Heart right ventricle (tissue), 16 donors: Measurements from ENCODE around the gene FAM131B. TPM values are rescaled to one million over a fixed set of nuclear protein-coding genes. Genes with fewer than 3 reads are reported as not detected.

Experiments
- ATAC-seq, 8 donors: fragments of 200-7000 bp; cut with Tn5 transposase; one replicate each; pipeline ENCODE4 v1.9.1; 2020; ENCODE audit warnings: mild to moderate bottlenecking in 8 of 8, moderate library complexity in 8 of 8, moderate number of reproducible peaks in 1 of 8
- DNase-seq, 2 donors: peaks; one replicate each; pipeline ENCODE4 v3.0.0-alpha.2; 2020
- H3K27ac ChIP-seq, 10 donors: fragments of 200-600 bp; sonication (generic) in 2 of 10; one replicate each; pipeline versions ENCODE4 v1.5.0 to v1.8.0; 2020 to 2022; ENCODE audit warnings: mild to moderate bottlenecking in 3 of 10
- H3K27me3 ChIP-seq, 7 donors: fragments of 200-600 bp; one replicate each; pipeline ENCODE4 v1.8.0; 2021 to 2022; ENCODE audit warnings: mild to moderate bottlenecking in 2 of 7
- H3K36me3 ChIP-seq, 9 donors: fragments of 200-600 bp; sonication (generic) in 1 of 9; one replicate each; pipeline versions ENCODE4 v1.5.0 to v1.8.0; 2020 to 2022; ENCODE audit warnings: mild to moderate bottlenecking in 2 of 9
- H3K4me1 ChIP-seq, 9 donors: fragments of 200-600 bp; sonication (generic) in 1 of 9; one replicate each; pipeline versions ENCODE4 v1.5.0 to v1.8.0; 2020 to 2022; ENCODE audit warnings: mild to moderate bottlenecking in 4 of 9
- H3K4me3 ChIP-seq, 10 donors: fragments of 200-600 bp; sonication (generic) in 2 of 10; one replicate each; pipeline versions ENCODE4 v1.5.0 to v1.8.0; 2020 to 2022; ENCODE audit warnings: mild to moderate bottlenecking in 7 of 10, moderate library complexity in 2 of 10
- H3K9me3 ChIP-seq, 11 donors: fragments of 200-600 bp in 10 of 11; sonication (generic) in 2 of 11; one replicate each; pipeline versions ENCODE4 v1.5.0 to v1.8.0; 2013 to 2022; ENCODE audit warnings: mild to moderate bottlenecking in 2 of 11, control low read depth in 1 of 11, moderate library complexity in 1 of 11
- WGBS, 2 donors: extraction: QIAGEN DNeasy Blood & Tissue Kit; methylation state at CpG; one replicate each; pipeline ENCODE4 v1.1.7; 2013; ENCODE audit warnings: inconsistent platforms in 1 of 2; 5-methylcytosine and 5-hydroxymethylcytosine counted together
- intact Hi-C, 10 donors: fragments of 100-400 bp; cut with DNase I; formaldehyde crosslinking; loops; one replicate each; pipeline versions ENCODE4 v1.11.1 to v1.14.2; 2022
- polyA plus RNA-seq, 2 donors: library from polyadenylated mRNA; stranded (reverse); fragments of 200-250 nt; gene quantifications; one replicate each; pipeline ENCODE4 v1.2.3, GENCODE V29; 2013
- total RNA-seq, 10 donors: library from RNA; stranded (reverse); fragmentation: NEBNext Ultra II Directional in 3 of 10; extraction: Animal tissue kit (Norgen Biotek cat#: 25700) in 3 of 10; gene quantifications; one replicate each; pipeline versions ENCODE4 v1.2.1 to v1.2.4, GENCODE V29; 2021 to 2023
- TF ChIP-seq, protein P1 (sequence below), 9 donors: fragments of 200-600 bp; sonication (generic) in 2 of 9; IDR thresholded peaks; one replicate each; pipeline versions ENCODE4 v1.5.0 to v1.8.0; 2021 to 2022; ENCODE audit warnings: antibody characterized with exemption in 9 of 9, mild to moderate bottlenecking in 5 of 9, moderate library complexity in 1 of 9
- donor health status: Arrhythmogenic right ventricular cardiomyopathy.
- donor health status: ischemic (EF 13 %, LVEDD 7.1; RV severe dilation, severe dysfunction).
- donor health status: healthy with polysubstance abuse.
- donor health status: DM: no; HTN: yes; CAD: no.
- donor health status: DM: no; HTN: no; CAD: no.
- donor health status: ischemic (EF 25% LVEDD 6.9; RV normal size, moderate dysfunction).
- donor health status: ischemic (EF 25% LVEDD 5.7; RV mildly dilated, moderate dysfunction).
- donor health status: healthy.
- donor health status: DM: yes; HTN: yes; CAD: no.
- donor health status: Ischemic cardiomyopathy.
- donor health status: ischemic (EF 35%, LVEDD 5.7; RV mildly dilated, moderate dysfunction).
- donor health status: nonischemic (EF 11% LVEDD 7.7; RV severe dilation, severe dysfunction).
- donor health status: DM: yes; HTN: yes; CAD: no.
- donor health status: PGD.
- donor health status: ischemic (EF 29% LVEDD 5.4; RV normal size, mild dysfunction).
- donor health status: nonischemic (EF 23%, LVEDD 6.1; RV moderate dilation, normal function).

Gene FAM131B
- total and polyA plus RNA-seq, 12 donors, result 0.07 to 1.2 (median 0.37) TPM; not detected in 1

DNA sequence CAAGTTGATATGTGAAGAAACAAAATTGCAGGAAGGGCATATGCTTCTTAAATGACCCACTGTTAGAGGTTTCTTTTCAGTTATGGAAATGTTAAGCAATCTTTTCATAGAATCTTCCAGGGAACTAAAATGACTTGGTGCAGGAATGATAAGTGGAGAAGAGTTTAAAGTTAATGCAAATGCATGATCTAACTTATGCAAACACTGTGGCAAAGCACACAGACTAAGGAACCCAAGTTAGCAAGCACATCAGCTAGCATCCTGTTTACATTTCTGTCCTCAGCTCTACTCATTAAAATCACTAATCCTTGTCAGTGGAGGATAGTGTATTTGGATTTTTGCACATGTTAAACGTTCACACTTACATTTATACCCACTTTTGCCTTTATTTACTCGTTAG lies 37.3 kb downstream of the FAM131B start:
- H3K27ac ChIP-seq, result no peak overlapping the region
- peaks cover 0 to 11% (median 6%) of the 10 kb centered on the region in 9 donors for H3K4me1 ChIP-seq
- 55 to 60% methylated on average over 2 of the region's 2 CpGs for WGBS, 2 donors
- no peaks in the 10 kb centered on the region for H3K9me3 ChIP-seq
- intact Hi-C loops, result loop anchor here in 2 of 10 donors (10.0 kb wide), 2 partner anchors 50 to 90 kb away; no protein-coding TSS in a partner anchor
- H3K4me3 ChIP-seq, result no peak overlapping the region
- no peaks in the 10 kb centered on the region for H3K36me3 ChIP-seq
- ATAC-seq (no peak), DNase-seq (no peak)
- H3K27me3 ChIP-seq, result no peaks in the 10 kb centered on the region
- TF ChIP-seq, protein P1, sequence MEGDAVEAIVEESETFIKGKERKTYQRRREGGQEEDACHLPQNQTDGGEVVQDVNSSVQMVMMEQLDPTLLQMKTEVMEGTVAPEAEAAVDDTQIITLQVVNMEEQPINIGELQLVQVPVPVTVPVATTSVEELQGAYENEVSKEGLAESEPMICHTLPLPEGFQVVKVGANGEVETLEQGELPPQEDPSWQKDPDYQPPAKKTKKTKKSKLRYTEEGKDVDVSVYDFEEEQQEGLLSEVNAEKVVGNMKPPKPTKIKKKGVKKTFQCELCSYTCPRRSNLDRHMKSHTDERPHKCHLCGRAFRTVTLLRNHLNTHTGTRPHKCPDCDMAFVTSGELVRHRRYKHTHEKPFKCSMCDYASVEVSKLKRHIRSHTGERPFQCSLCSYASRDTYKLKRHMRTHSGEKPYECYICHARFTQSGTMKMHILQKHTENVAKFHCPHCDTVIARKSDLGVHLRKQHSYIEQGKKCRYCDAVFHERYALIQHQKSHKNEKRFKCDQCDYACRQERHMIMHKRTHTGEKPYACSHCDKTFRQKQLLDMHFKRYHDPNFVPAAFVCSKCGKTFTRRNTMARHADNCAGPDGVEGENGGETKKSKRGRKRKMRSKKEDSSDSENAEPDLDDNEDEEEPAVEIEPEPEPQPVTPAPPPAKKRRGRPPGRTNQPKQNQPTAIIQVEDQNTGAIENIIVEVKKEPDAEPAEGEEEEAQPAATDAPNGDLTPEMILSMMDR (IDR thresholded peaks at IDR 0.05), result no peak

DNA sequence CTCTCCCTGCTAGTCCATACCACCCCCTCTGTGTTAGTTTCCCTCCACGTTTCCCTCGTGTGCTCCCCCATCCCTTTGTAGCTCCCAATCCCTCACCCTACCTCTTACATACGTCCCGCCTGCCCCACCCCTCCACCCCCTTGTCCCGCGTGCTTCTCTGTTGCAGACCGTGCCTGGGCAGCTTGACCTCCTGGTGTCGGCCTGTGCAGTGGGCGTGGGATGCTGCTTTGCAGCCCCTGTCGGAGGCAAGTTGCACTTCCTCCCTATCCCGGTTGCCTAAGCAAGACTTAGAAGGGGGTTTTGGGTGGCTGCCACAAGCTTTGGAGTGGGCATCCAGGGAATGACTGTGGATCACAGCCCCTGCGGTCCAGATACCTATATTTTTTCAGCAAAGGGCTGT lies 38.9 kb downstream of the FAM131B start:
- Histone ChIP-seq H3K27ac (peak overlapping the region in 1 of 10 donors; percentile 10), H3K4me3 (no peak overlapping the region), H3K4me1 (peaks cover 0 to 11% (median 6%) of the 10 kb centered on the region in 9 donors), H3K36me3 (no peaks in the 10 kb centered on the region), H3K9me3 (no peaks in the 10 kb centered on the region), H3K27me3 (no peaks in the 10 kb centered on the region)
- TF ChIP-seq, protein P1 (IDR thresholded peaks at IDR 0.05), result no peak
- no peak for DNase-seq
- 58 to 65% methylated on average over 12 of the region's 12 CpGs for WGBS, 2 donors
- peak in 1 of 8 donors; percentile 50 for ATAC-seq
- intact Hi-C loops, result loop anchor here in 2 of 10 donors (10.0 kb wide), 2 partner anchors 51 to 91 kb away; no protein-coding TSS in a partner anchor

DNA sequence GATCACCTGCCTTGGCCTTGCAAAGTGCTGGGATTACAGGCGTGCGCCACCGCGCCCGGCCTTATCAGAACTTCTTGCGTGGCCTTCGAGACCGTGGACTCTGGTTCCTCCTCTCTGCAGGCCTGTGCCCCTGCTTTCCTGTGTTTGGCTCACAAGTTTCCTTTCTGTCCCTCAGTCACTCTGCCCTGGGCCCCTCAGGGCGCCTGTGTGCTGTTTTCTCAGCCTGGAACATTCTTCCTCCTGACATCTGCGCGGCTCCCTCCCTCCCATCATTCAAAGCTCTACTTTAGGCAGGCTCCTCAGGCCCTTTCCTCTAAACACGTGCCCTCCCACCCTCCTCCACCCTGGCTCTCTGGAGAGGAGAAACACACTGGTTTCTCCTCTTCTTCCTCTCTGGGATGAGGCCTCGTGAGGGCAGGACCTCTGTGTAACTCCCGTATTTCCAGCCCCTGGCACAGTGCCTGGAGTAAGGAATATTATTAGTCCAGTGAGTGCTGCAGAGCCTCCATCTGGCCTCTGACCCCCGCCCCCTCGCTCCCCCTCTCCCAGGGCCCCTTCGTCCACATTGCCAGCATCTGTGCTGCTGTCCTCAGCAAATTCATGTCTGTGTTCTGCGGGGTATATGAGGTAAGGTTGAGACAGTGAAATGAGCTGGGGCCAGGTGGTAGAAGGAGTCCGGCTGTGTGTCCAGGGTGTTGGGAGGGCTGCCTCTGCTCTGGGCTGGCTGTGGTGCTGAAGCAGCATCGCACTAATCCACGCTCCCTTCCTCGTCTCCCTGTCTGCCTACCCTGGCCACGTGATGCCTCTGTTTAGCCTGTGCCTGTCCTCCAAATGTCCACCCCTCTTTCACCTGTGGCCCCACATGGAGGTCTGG lies 39.5 kb downstream of the FAM131B start:
- intact Hi-C loops, result loop anchor here in 2 of 10 donors (10.0 kb wide), 2 partner anchors 52 to 92 kb away; no protein-coding TSS in a partner anchor
- ATAC-seq, result peak; percentile 53 to 74 (median 63)
- H3K27ac ChIP-seq, result peak overlapping the region in 3 of 10 donors; percentile 10 to 27 (median 15)

DNA sequence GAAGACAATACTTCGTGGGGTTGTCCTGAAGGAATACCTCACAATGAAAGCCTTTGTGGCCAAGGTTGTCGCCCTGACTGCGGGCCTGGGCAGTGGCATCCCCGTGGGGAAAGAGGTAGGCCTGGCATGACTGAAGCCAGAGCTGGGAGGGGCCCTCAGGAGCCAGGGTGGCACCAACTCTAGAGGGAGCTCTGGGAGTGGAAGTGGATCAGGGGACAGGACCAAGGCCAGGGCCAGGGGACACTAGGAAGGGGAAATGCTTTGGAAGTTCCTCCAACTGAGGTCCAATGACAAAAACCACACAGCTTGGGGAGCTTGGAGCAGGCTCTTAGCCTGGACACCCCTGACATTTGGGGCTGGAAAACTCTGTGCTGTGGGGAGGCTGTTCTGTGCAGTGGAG lies 40.8 kb downstream of the FAM131B start:
- peak in 1 of 8 donors; percentile 48 for ATAC-seq
- Histone ChIP-seq H3K36me3 (no peaks in the 10 kb centered on the region), H3K4me1 (peaks cover 0 to 13% (median 6%) of the 10 kb centered on the region in 9 donors), H3K27ac (peak overlapping the region in 1 of 10 donors; percentile 21), H3K27me3 (no peaks in the 10 kb centered on the region), H3K9me3 (no peaks in the 10 kb centered on the region), H3K4me3 (no peak overlapping the region)
- TF ChIP-seq, protein P1 (IDR thresholded peaks at IDR 0.05), result peak in 3 of 9 donors; percentile 12 to 45 (median 17)
- no peak for DNase-seq
- intact Hi-C loops, result loop anchor here in 2 of 10 donors (10.0 kb wide), 2 partner anchors 53 to 93 kb away; no protein-coding TSS in a partner anchor
- 88 to 89% methylated on average over 4 of the region's 4 CpGs for WGBS, 2 donors

More for the DNA sequence above, 39.5 kb downstream of the FAM131B start:
- Histone ChIP-seq H3K36me3 (no peaks in the 10 kb centered on the region), H3K9me3 (no peaks in the 10 kb centered on the region), H3K4me1 (peaks cover 0 to 13% (median 6%) of the 10 kb centered on the region in 9 donors), H3K27me3 (no peaks in the 10 kb centered on the region), H3K4me3 (no peak overlapping the region)
- DNase-seq, result peak; percentile 55 to 63
- TF ChIP-seq, protein P1 (IDR thresholded peaks at IDR 0.05), result no peak
- WGBS, 2 donors, result 62 to 73% methylated on average over 23 of the region's 23 CpGs
